ENCODE results near the gene TSSC4.

The TSSC4 gene

GRCh38 chr11:2435288-2436012 is 34.9 kb downstream of the TSSC4 start:
- no peak for DNase-seq (ENCODE audit: low read depth)

GRCh38 chr11:2436013-2436520 is 35.5 kb downstream of the TSSC4 start:
- no peak for DNase-seq (ENCODE audit: low read depth)

- no peak for DNase-seq (ENCODE audit: low read depth)
Measured at GRCh38 chr11:2436521-2437031, 36.0 kb downstream of the TSSC4 start.

- DNase-seq (ENCODE audit: low read depth): no peak
Measured at GRCh38 chr11:2437516-2437915, 37.0 kb downstream of the TSSC4 start.

GRCh38 chr11:2439820-2440219 is 39.3 kb downstream of the TSSC4 start:
- DNase-seq (ENCODE audit: low read depth): no peak

- DNase-seq (ENCODE audit: low read depth): no peak
Measured at GRCh38 chr11:2440646-2441045, 40.1 kb downstream of the TSSC4 start.

- DNase-seq (ENCODE audit: low read depth): no peak
Measured at GRCh38 chr11:2441171-2441570, 40.6 kb downstream of the TSSC4 start.

GRCh38 chr11:2442589-2442988 is 42.0 kb downstream of the TSSC4 start:
- DNase-seq (ENCODE audit: low read depth): no peak

- no peak for DNase-seq (ENCODE audit: low read depth)
Measured at GRCh38 chr11:2443406-2443805, 42.9 kb downstream of the TSSC4 start.

- DNase-seq (ENCODE audit: low read depth): peak; percentile 58
Measured at GRCh38 chr11:2443881-2444820, 43.6 kb downstream of the TSSC4 start, which contains the start of gene TRPM5. Gene TRPM5 (minus strand): TSS chr11:2444514. CDS start chr11:2423036, 21,478 bp downstream.

- peak; percentile 34 for DNase-seq (ENCODE audit: low read depth)
Measured at GRCh38 chr11:2444821-2445745, 44.5 kb downstream of the TSSC4 start, which contains the start of gene KCNQ1. Gene KCNQ1 (plus strand): TSS chr11:2445008. CDS start chr11:2445099, 91 bp downstream.

GRCh38 chr11:2445746-2446551 is 45.4 kb downstream of the TSSC4 start:
- DNase-seq (ENCODE audit: low read depth): no peak

GRCh38 chr11:2446590-2447252 is 46.2 kb downstream of the TSSC4 start:
- DNase-seq (ENCODE audit: low read depth): no peak

- DNase-seq (ENCODE audit: low read depth): no peak
Measured at GRCh38 chr11:2447253-2447950, 46.9 kb downstream of the TSSC4 start.

- no peak for DNase-seq (ENCODE audit: low read depth)
Measured at GRCh38 chr11:2447951-2448650, 47.6 kb downstream of the TSSC4 start.

- no peak for DNase-seq (ENCODE audit: low read depth)
Measured at GRCh38 chr11:2448661-2449547, 48.4 kb downstream of the TSSC4 start.

GRCh38 chr11:2449548-2450320 is 49.2 kb downstream of the TSSC4 start:
- no peak for DNase-seq (ENCODE audit: low read depth)

All from stimulated activated CD8-positive, alpha-beta memory T cell treated with anti-CD3 and anti-CD28 coated beads, Interleukin-4, amount 100 ng/mL, for 24 hours (primary cell).